Loucy (cell line): Measurements from ENCODE around the gene HSPA9.
A peak's percentile ranks its signal among the peaks of the same experiment; 100 is the strongest.

Source experiments
- H2AFZ ChIP-seq: fragments of 200-600 bp; sonication (generic); 2 replicates; pipeline ENCODE4 v1.6.0; 2016; ENCODE audit warnings: antibody characterized with exemption, mild to moderate bottlenecking, low read length, moderate library complexity
- H3F3A ChIP-seq: fragments of 200-600 bp; 2 replicates; pipeline ENCODE4 v1.6.0; 2016; ENCODE audit warnings: antibody characterized with exemption, low read depth, mild to moderate bottlenecking
- H3K27me3 ChIP-seq: fragments of 200-600 bp; sonication (generic); 2 replicates; pipeline ENCODE4 v1.6.1; 2014; ENCODE audit warnings: low read length, mild to moderate bottlenecking; ENCODE audit not compliant: insufficient read depth, poor library complexity, severe bottlenecking
- H3K36me3 ChIP-seq: fragments of 200-600 bp; sonication (generic); 2 replicates; pipeline ENCODE4 v1.6.1; 2016; ENCODE audit warnings: low read length; ENCODE audit not compliant: insufficient read depth
- H3K4me1 ChIP-seq: fragments of 200-600 bp; sonication (generic); 2 replicates; pipeline ENCODE4 v1.5.1; 2014; ENCODE audit warnings: low read length, mild to moderate bottlenecking; ENCODE audit not compliant: insufficient read depth, poor library complexity, severe bottlenecking
- H3K4me2 ChIP-seq: fragments of 200-600 bp; sonication (generic); 2 replicates; pipeline ENCODE4 v1.6.0; 2014; ENCODE audit warnings: antibody characterized with exemption, low read length, low read depth, mild to moderate bottlenecking; ENCODE audit not compliant: poor library complexity, severe bottlenecking
- H3K4me3 ChIP-seq: fragments of 200-600 bp; sonication (generic); 2 replicates; pipeline ENCODE4 v1.5.1; 2014; ENCODE audit warnings: low read length, mild to moderate bottlenecking, mixed read lengths; ENCODE audit not compliant: poor library complexity, severe bottlenecking
- H3K79me2 ChIP-seq: fragments of 200-600 bp; sonication (generic); 2 replicates; pipeline ENCODE4 v1.6.1; 2014; ENCODE audit warnings: low read length; ENCODE audit not compliant: insufficient read depth
- H3K9ac ChIP-seq: fragments of 200-600 bp; sonication (generic); 2 replicates; pipeline ENCODE4 v1.6.0; 2014; ENCODE audit warnings: mild to moderate bottlenecking, low read depth, low read length, moderate library complexity; ENCODE audit not compliant: poor library complexity, severe bottlenecking
- H3K9me2 ChIP-seq: fragments of 200-600 bp; sonication (generic); replicated peaks from 2 replicates; pipeline ENCODE4 v1.6.1; 2016; ENCODE audit warnings: low read depth, low read length, mixed read lengths
- H3K9me3 ChIP-seq: fragments of 200-600 bp; sonication (generic); 2 replicates; pipeline ENCODE4 v1.6.1; 2014; ENCODE audit warnings: mild to moderate bottlenecking, antibody characterized with exemption, low read length, low read depth; ENCODE audit not compliant: insufficient read depth
- H4K20me1 ChIP-seq: fragments of 200-600 bp; sonication (generic); 2 replicates; pipeline ENCODE4 v1.6.0; 2014; ENCODE audit warnings: antibody characterized with exemption, low read length, mild to moderate bottlenecking; ENCODE audit not compliant: insufficient read depth, poor library complexity, severe bottlenecking
- CTCF ChIP-seq: fragments of 200-600 bp; sonication (generic); conservative IDR thresholded peaks from 2 replicates; pipeline ENCODE4 v1.5.1; 2014; ENCODE audit warnings: mild to moderate bottlenecking, antibody characterized with exemption, low read length
- EZH2phosphoT487 ChIP-seq: fragments of 200-600 bp; IDR thresholded peaks from 2 replicates; pipeline ENCODE4 v1.6.1; 2018; ENCODE audit warnings: antibody characterized with exemption, mild to moderate bottlenecking, moderate library complexity, borderline replicate concordance

The HSPA9 gene

GRCh38 chr5:138580777-138581176 is 5.6 kb upstream of the HSPA9 start:
- no peaks in the 10 kb centered on the region for H3K9me3 ChIP-seq
- no peak overlapping the region for H3K4me3 ChIP-seq
- no peak overlapping the region for H2AFZ ChIP-seq
- peaks cover 7% of the 10 kb centered on the region for H3K4me1 ChIP-seq
- no peaks in the 10 kb centered on the region for H3K9me2 ChIP-seq
- no peak overlapping the region for H3K9ac ChIP-seq
- TF ChIP-seq EZH2phosphoT487 = no peak
- TF ChIP-seq CTCF = no peak
- H4K20me1 ChIP-seq = no peaks in the 10 kb centered on the region
- H3K27me3 ChIP-seq = no peaks in the 10 kb centered on the region
- H3F3A ChIP-seq = no peaks in the 10 kb centered on the region
- no peak overlapping the region for H3K4me2 ChIP-seq
- no peaks in the 10 kb centered on the region for H3K79me2 ChIP-seq
- no peaks in the 10 kb centered on the region for H3K36me3 ChIP-seq

- peaks cover 7% of the 10 kb centered on the region for H3K4me1 ChIP-seq
- no peaks in the 10 kb centered on the region for H3F3A ChIP-seq
- H3K27me3 ChIP-seq = no peaks in the 10 kb centered on the region
- H2AFZ ChIP-seq = no peak overlapping the region
- H3K4me3 ChIP-seq = no peak overlapping the region
- no peak overlapping the region for H3K4me2 ChIP-seq
- H3K9ac ChIP-seq = no peak overlapping the region
- no peaks in the 10 kb centered on the region for H3K9me2 ChIP-seq
- peaks cover 2% of the 10 kb centered on the region for H3K79me2 ChIP-seq
- no peaks in the 10 kb centered on the region for H3K9me3 ChIP-seq
- peaks cover under 1% of the 10 kb centered on the region for H4K20me1 ChIP-seq
- TF ChIP-seq CTCF (no peak), EZH2phosphoT487 (no peak)
- no peaks in the 10 kb centered on the region for H3K36me3 ChIP-seq
Observed at GRCh38 chr5:138580001-138580400, 4.8 kb upstream of the HSPA9 start.

- H3K9me2 ChIP-seq = no peaks in the 10 kb centered on the region
- H3K9ac ChIP-seq = no peak overlapping the region
- no peak for TF ChIP-seq EZH2phosphoT487
- peaks cover 7% of the 10 kb centered on the region for H3K79me2 ChIP-seq
- H3K9me3 ChIP-seq = no peaks in the 10 kb centered on the region
- H3F3A ChIP-seq = no peaks in the 10 kb centered on the region
- no peaks in the 10 kb centered on the region for H3K36me3 ChIP-seq
- H3K4me1 ChIP-seq = peaks cover 7% of the 10 kb centered on the region
- H2AFZ ChIP-seq = peak overlapping the region; percentile 58; the same call in 1 of the 2 replicates
- H3K4me2 ChIP-seq = no peak overlapping the region
- H3K27me3 ChIP-seq = peaks cover 4% of the 10 kb centered on the region
- no peak overlapping the region for H3K4me3 ChIP-seq
- H4K20me1 ChIP-seq = peaks cover 5% of the 10 kb centered on the region
Observed at GRCh38 chr5:138579517-138579863, 4.3 kb upstream of the HSPA9 start.

GRCh38 chr5:138577452-138577851 is 2.3 kb upstream of the HSPA9 start:
- no peak overlapping the region for H2AFZ ChIP-seq
- peaks cover 21% of the 10 kb centered on the region for H3K4me1 ChIP-seq
- H3K79me2 ChIP-seq = peaks cover 27% of the 10 kb centered on the region
- H3K36me3 ChIP-seq = peaks cover 3% of the 10 kb centered on the region; the same call in 1 of the 2 replicates
- no peak overlapping the region for H3K4me2 ChIP-seq
- peaks cover 4% of the 10 kb centered on the region for H3K27me3 ChIP-seq
- TF ChIP-seq EZH2phosphoT487 (no peak), CTCF (no peak)
- no peaks in the 10 kb centered on the region for H3F3A ChIP-seq
- peaks cover 22% of the 10 kb centered on the region for H4K20me1 ChIP-seq
- no peak overlapping the region for H3K4me3 ChIP-seq
- no peaks in the 10 kb centered on the region for H3K9me3 ChIP-seq
- H3K9ac ChIP-seq = no peak overlapping the region
- no peaks in the 10 kb centered on the region for H3K9me2 ChIP-seq
